Left colon (tissue), 2 donors: ENCODE measurements around the gene TMEM221. TPM values are rescaled to one million over a fixed set of nuclear protein-coding genes. Genes with fewer than 3 reads are reported as not detected.
A peak's percentile ranks its signal among the peaks of the same experiment; 100 is the strongest.

ENCODE experiments used
- ATAC-seq: fragments of 200-7000 bp; cut with Tn5 transposase; one replicate; pipeline ENCODE4 v1.9.1; 2020; ENCODE audit warnings: mild to moderate bottlenecking, moderate library complexity
- DNase-seq, 2 donors: peaks; one replicate each; pipeline ENCODE4 v3.0.0-alpha.2; 2020
- intact Hi-C, 2 donors: fragments of 100-400 bp; cut with DNase I in 1 of 2; cut with micrococcal nuclease in 1 of 2; formaldehyde crosslinking; loops; one replicate each; pipeline versions ENCODE4 v1.11.2 to v1.14.0; 2022; cut with DNase I, micrococcal nuclease
- total RNA-seq, 2 donors: library from RNA; stranded (reverse); fragmentation: NEBNext Ultra II Directional; extraction: Animal tissue kit (Norgen Biotek cat#: 25700); gene quantifications; one replicate each; pipeline ENCODE4 v1.2.1, GENCODE V29; 2021
- donor health status: DM: no; HTN: no; CAD: no.
- donor health status: DM: yes; HTN: yes; CAD: no.

The TMEM221 gene
- total RNA-seq, 2 donors from 2014 or later, result 0.18 TPM; not detected in 1

DNA sequence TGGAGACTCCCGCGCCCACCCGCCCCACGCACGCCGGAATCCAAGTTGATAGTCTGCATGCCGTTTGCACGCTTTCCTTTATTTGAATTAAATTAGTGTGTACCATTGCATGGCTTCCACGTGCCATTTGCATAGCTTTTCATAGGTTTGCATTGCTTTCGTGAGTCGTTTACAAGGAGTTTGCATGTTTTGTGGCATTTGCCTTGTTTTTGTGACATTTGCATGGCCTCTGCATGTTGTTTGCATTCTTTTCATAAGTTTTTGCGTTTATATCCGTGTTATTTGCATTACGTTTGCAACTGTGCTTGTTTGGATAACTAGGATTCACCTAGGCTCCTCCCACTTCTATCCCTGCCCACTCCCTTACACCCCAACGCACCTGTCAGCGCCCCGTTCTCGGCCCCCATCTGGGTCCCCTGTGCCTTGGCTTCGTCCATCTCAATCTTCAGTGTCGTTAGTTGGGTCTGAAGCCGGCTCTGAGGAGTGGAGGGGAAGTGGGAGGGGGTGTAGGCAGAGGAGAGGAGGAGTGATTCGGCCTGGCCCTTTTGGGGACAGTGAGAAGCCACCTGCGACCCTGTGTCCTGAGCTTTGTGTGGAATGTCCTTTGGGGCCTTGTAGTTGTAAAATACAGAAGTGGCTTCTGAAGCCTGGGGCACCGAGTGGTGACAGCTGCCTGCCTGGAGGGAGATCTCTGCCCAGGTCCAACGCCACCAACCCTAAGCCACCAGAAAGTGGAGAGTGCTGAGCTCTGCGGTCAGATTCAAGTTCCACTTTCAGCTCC, 56.9 kb downstream of the TMEM221 start:
- intact Hi-C loops, result loop anchor here in 1 of 2 donors (10.0 kb wide), 1 partner anchor 73 kb away; the partner anchor contains the start of gene NXNL1
- DNase-seq (no peak), ATAC-seq (no peak)

DNA sequence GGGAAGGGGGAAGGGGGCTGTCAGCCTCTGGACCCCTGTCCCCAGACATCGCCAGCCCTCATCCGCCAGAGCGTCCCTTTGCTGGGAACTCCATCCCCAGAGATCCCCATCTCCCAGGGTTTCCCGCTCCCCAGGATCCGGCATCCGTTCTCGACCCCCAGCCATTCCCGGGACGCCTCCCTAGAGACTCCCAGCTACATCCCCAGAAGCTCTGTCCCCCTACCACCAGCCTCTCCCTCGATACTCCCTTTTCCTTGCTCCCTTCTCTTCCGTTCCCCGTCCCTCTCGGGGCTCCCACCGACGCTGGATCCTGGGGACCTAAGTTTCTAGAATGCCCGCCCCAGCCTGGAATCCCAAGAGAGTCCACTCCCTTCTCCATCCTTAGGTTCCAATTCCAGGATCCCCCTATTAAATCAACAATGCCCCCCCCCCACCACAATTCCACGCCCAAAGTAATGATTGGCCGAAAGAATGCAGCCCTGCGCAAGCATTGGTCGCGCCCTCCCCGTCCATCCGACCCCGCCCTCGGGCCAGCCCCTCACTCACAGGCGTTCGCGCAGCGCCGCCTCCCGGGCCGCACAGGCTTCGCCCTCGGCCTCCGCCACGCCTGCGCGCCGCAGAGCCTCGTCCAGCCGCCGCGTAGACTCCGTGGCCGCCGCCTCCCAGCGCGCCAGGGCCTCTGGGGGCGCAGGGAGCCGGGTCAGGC, 57.6 kb downstream of the TMEM221 start:
- peak; percentile 90 to 93 for DNase-seq
- ATAC-seq, result peak; percentile 99
- intact Hi-C loops, result loop anchor here in 1 of 2 donors (10.0 kb wide), 1 partner anchor 74 kb away; the partner anchor contains the start of gene NXNL1

DNA sequence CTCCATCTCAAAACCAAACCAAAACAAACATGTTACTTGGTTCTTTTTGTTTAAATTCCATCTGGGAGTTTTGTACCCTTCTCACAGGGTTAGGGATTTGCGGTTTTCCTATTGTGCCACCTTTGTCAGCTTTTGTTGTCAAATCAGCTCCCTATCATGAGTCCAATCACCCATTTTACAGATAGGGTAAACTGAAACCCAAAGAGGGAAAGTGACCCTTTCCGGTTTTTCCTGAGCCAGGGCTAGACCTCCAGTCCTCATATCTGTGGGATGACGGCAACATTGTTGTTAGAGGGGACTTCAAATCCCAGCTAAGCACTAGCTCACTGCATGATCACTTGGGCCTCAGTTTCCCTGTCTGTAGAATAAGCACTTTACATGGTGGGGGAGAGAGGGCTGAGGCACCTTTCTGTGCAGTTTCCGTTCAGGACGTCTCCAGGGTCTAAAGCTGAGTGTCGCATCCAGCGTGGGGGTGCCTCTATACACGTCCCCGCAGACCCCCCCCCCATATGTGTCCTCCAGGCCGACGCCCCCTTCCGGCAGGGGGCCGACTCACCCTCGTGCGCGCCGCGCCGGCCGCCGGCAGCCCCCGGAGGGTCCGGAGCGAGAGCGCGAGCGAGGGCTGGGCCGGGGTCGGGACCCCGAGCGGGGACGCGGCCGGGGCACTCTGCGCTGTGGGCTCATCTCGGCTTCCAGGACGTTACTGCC, 58.4 kb downstream of the TMEM221 start:
- no peak for ATAC-seq
- intact Hi-C loops, result loop anchor here in 1 of 2 donors (5.0 to 10.0 kb wide), 2 partner anchors 43 to 75 kb away; partner anchors contain the start of gene NXNL1
- no peak for DNase-seq

DNA sequence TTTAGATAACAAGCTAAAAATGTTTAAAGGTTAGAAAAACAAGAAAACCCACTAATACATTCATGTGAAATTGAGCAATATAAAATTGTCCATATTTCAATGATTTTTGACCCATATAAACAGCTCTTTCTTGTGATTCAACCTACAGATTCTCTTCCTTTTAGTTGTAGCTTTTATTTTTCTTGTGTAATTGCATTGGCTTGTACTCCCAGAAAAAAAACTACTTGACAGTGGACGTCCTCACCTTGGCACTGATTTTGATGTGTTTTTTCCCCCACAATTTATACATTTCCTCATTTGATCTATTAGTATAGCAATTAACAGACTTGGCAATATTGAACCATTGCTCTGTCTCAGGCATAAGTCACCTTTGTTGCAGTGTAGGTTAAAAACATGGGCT, 59.2 kb downstream of the TMEM221 start:
- intact Hi-C loops, result loop anchor here in 1 of 2 donors (5.0 kb wide), 1 partner anchor 42 kb away; no protein-coding TSS in a partner anchor
- DNase-seq, result no peak
- ATAC-seq, result no peak

DNA sequence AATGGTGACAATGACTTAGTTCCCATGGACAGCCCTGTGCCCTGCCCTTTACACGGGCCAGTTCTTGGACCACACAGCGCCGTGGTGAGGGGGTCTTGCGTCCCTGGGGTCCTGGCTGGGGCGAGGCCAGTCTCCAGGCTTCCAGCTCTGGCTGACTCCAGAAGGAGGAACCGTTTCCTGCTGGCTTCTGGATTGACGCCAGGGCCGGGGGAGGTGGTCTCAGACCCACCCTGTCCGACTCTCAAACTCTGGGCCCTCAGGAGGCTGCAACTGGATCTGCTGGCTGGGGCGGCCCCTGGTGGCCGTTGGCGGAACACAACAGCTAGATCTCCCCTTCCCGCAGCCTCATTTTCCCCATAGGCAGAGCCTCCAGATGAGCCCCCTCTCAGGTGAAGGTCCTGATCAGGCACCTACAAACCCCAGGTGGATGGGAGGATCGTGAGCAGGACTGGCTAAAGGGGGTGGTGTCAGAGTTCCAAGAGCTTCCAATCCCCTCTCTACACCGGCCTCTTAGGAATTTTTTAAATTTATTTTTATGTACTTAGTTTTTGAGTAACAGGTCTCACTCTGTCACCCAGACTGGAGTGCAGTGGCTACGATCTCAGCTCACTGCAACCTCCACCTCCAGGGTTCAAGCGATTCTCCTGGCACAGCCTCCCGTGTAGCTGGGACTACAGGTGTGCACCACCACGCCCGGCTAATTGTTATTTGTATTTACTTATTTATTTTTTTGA, 62.4 kb downstream of the TMEM221 start:
- ATAC-seq, result peak; percentile 53
- intact Hi-C loops, result loop anchor here in 1 of 2 donors (5.0 kb wide), 1 partner anchor 39 kb away; no protein-coding TSS in a partner anchor
- peak in 1 of 2 donors; percentile 73 for DNase-seq

Other genes starting within 250 kb of the TMEM221 start
- 10 to 100 TPM; 22.0 to 25.6 TPM for gene USE1, start 233.3 kb downstream of the TMEM221 start, total RNA-seq
- 10 to 100 TPM; 44.7 to 64.5 TPM for gene OCEL1, start 222.4 kb downstream of the TMEM221 start, total RNA-seq
- 100 to 1,000 TPM; 151 to 181 TPM for gene NR2F6, start 202.7 kb downstream of the TMEM221 start, total RNA-seq
- gene USHBP1, start 183.9 kb downstream of the TMEM221 start, total RNA-seq, result 1 to 10 TPM in 1 of 2 donors, under 1 TPM in 1; 0.67 to 2.3 TPM
- 10 to 100 TPM; 63.5 to 70.3 TPM for gene BABAM1, start 181.2 kb downstream of the TMEM221 start, total RNA-seq
- under 1 TPM; 0.22 to 0.67 TPM for gene ANKLE1, start 166.8 kb downstream of the TMEM221 start, total RNA-seq
- 1 to 10 TPM; 5.6 to 6.0 TPM for gene ABHD8, start 145.2 kb downstream of the TMEM221 start, total RNA-seq
- gene MRPL34, start 142.8 kb downstream of the TMEM221 start, total RNA-seq, result 100 to 1,000 TPM; 142 to 165 TPM
- gene DDA1, start 139.1 kb downstream of the TMEM221 start, total RNA-seq, result 10 to 100 TPM; 47.7 to 49.2 TPM
- 10 to 100 TPM in 1 of 2 donors, 1 to 10 TPM in 1; 8.4 to 10.8 TPM for gene ANO8, start 113.8 kb downstream of the TMEM221 start, total RNA-seq
- gene GTPBP3, start 111.1 kb downstream of the TMEM221 start, total RNA-seq, result 10 to 100 TPM; 17.8 to 21.9 TPM
- gene PLVAP, start 71.3 kb downstream of the TMEM221 start, total RNA-seq, result 10 to 100 TPM; 38.2 to 42.1 TPM
- under 1 TPM; 0.40 to 0.50 TPM for gene CCDC194, start 54.5 kb downstream of the TMEM221 start, total RNA-seq
- 10 to 100 TPM; 14.8 to 27.5 TPM for gene BST2, start 43.0 kb downstream of the TMEM221 start, total RNA-seq
- 10 to 100 TPM; 54.4 to 60.7 TPM for gene MVB12A, start 28.6 kb downstream of the TMEM221 start, total RNA-seq
- not detected for gene NXNL1, start 12.3 kb upstream of the TMEM221 start, total RNA-seq
- 1 to 10 TPM; 4.8 to 7.1 TPM for gene SLC27A1, start 21.9 kb upstream of the TMEM221 start, total RNA-seq
- gene PGLS, start 63.0 kb upstream of the TMEM221 start, total RNA-seq, result 100 to 1,000 TPM in 1 of 2 donors, 10 to 100 TPM in 1; 89.8 to 100 TPM
- gene COLGALT1, start 107.0 kb upstream of the TMEM221 start, total RNA-seq, result 10 to 100 TPM; 48.3 to 53.3 TPM
- gene UNC13A, start 239.7 kb upstream of the TMEM221 start, total RNA-seq, result under 1 TPM; 0.24 to 0.28 TPM